ENCODE data around the gene USP24.
"Not testable (repeated sequence)": the region's sequence is repeated elsewhere in the genome, so short reads cannot be mapped to it uniquely, and the experiment has no call there.

USP24 gene

DNA sequence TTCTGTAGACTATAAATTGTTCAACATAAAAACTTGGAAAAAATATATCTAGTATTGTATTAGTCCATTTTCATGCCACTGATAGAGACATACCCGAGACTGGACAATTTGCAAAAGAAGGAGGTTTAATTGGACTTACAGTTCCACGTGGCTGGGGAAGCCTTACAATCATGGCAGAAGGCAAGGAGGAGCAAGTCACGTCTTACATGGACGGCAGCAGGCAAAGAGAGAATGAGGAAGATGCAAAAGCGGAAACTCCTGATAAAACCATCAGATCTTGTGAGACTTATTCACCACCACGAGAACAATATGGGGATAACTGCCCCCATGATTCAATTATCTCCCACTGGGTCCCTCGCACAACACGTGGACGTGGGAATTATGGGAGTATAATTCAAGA, 15.4 kb downstream of the USP24 start:
- DNase-seq (ENCODE audit: low spot score) = not testable (repeated sequence)

DNA sequence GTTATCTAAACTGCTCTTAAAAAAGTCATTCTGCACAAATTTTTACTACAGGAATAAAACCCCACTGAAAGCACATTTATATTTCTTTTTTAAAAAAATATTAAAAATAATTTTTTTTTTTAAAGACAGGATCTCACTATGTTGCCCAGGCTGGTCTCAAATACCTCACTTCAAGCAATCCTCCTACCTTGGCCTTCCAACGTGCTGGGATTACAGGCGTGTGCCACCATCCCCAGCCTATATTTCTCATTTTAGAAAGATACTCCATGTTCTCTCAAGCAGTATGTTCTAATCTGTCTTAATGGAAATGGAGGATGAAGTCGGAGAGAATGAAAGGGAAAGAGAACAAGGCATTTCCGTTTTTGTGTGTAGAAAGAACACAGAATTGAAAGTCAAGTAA, 17.1 kb downstream of the USP24 start:
- DNase-seq (ENCODE audit: low spot score) = no peak

DNA sequence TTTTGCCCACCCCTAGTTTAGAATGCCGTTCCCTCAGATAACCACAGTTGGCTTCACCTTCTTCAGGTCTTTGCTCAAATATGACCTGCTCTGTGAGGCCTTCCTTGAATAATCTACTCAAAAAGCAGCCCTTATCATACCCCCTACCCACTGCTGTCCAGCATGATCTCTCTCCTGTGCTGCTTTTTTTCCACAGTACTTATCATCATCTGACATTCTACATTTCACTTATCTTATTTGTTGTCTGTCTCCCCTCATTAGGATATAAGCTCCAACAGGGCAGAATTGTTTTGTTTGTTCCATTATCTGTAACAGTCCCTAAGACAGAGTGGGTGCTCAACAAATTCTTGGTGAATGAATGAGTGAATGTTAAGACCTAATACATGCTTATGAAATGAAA, 18.1 kb downstream of the USP24 start:
- DNase-seq (ENCODE audit: low spot score) = no peak

DNA sequence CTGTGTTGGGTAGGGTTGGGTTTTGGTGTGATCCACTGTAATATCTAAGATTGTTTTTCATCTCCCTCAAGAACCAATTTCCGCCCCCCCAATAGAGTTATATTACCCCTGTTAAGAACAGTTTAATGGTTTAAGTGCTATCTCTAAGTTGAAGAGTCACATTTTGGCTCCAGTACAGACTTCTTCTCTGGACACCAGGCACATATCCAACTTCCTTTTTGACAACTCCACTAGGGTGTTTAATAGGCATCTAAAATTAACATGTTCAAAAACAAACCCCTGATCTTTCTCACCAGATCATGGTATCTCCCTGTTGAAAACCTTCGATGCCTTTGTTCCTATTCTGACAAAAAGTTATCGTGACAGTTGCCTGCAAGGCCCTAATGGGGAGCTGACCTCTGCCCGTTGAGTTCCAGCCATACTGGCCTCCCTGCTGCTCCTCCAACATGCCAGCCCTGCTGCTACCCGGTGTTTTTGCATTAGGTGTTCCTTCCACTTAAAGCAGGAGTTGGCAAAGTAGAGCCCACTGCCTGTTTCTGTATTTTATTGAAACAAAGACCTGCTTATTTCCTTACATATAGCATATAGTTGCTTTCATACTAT, 18.6 kb downstream of the USP24 start:
- no peak for DNase-seq (ENCODE audit: low spot score)

DNA sequence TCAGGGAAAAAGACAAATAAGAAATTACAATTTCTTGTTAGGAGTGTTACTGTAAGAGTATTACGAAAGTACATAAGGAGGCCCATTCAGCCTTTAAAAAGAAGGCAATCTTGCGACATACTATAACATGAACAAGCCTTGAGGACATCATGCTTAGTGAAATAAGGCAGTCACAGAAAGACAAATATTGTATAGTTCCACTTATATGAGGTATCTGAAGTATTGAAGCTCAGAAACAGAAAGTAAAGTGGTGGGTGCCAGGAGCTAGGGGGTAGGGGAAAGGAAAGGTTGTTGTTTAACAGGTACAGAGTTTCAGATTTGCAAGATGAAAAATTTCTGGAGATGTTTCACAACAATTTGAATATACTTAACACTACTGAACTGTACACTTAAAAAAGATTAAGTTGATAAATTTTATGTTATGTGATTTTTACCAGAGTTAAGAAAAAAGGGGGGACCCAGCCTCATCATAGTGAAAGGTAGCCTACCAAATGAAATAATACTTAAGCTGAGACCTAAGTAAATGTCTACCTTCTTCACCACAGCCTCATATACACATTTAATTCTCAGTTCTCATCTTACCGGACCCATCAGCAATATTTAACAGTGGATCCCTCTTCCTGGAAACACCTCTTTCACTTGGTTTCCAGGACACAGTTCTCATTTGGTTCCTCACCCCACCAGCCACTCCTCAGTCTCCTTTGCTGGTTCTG, 19.5 kb downstream of the USP24 start:
- no peak for DNase-seq (ENCODE audit: low spot score)

DNA sequence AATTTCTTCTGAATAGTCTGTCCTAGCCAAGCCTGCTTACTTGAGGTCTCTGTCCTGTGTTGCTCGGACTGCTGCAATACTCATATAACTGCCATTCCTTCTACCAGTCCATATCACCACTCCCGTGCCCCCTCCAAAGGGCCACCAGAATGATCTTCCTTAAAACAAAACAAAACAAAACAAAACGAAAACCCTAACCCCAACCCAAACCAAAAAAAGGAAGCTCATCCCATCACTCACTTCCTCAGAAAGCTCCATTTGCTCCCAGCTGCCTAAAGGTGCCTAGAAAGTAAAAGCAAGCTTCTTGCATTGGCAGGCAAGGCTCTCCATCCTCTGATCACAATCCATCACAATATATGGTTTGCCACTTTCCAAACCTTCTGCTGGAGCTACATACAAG, 20.3 kb downstream of the USP24 start:
- DNase-seq (ENCODE audit: low spot score) = no peak

DNA sequence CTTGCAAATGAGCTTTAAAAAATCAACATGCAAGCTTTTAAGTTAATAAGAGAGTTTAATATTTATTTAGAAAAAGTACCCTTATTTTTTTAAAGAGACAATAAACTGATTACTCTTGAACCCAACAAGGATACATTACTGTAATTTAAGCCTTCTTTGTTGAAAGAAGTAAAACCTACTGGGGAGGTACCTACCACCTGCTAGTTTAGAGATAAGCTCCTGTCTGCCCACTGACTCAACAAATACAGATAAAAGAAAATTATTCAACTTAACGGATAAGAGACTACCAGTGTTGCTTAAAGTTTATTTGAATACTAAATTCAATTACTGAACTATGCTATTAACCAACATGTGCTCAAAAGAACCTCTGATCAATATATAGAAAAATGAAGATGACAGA, 23.1 kb downstream of the USP24 start:
- no peak for DNase-seq (ENCODE audit: low spot score)

DNA sequence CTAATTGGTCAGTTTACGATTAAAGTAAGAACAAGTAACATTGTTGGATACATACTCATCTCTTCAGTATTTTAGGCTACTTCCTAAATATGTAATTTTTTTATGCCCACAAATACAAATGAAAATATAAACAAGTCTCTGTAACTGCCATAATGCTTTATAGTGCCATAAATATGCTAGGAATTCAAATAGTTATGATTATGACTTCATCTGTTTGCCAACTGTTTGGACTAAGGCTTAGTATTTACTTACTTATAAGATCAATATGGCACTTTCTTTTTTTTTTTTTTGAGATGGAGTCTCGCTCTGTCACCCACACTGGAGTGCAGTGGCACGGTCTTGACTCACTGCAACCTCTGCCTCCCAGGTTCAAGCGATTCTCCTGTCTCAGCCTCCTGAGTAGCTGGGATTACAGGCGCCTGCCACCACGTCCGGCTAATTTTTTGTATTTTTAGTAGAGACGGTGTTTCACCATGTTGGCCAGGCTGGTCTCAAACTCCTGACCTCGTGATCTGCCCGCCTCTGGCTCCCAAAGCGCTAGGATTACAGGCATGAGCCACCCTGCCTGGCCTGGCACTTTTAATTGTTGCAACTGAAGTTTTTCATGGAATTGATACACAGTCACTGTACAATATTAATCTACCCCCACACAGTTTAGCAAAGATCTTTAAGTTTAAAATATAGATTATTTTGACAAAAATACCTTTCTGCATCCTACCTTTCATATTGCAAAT, 23.8 kb downstream of the USP24 start:
- DNase-seq (ENCODE audit: low spot score) = not testable (repeated sequence)

DNA sequence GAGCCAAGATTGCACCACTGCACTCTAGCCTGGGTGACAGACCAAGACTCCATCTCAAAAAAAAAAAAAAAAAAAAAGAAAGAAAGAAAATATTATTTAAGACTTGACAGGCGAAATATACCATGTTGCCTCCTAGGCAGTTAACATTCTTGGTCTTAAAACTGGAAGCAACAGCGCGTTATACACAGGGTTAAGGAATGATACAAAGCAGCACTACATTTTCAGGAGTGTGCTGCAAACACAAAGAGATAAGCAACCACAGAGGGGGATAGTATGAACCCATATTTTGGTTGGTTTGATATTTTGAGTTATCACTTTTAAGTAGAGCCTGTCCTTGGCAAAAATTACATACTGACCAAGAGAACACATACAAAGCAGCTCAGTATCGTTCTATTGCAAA, 25.1 kb downstream of the USP24 start:
- DNase-seq (ENCODE audit: low spot score) = no peak

DNA sequence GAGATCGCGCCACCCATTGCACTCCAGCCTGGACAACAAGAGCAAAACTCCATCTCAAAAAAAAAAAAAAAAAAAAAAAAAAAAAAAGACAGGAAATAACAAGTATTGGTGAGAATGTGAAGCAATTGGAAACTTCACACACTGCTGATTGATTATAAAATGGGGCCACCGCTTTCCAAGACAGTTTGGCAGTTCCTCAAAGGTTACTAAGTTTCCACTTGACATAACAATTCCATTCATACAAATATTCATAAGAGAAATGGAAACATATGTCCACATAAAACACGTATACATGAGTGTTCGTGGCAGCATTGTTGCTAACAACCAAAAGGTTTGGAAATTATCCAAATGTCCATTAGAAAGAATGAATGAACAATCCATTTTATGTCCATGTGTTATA, 26.3 kb downstream of the USP24 start:
- DNase-seq (ENCODE audit: low spot score) = no peak

DNA sequence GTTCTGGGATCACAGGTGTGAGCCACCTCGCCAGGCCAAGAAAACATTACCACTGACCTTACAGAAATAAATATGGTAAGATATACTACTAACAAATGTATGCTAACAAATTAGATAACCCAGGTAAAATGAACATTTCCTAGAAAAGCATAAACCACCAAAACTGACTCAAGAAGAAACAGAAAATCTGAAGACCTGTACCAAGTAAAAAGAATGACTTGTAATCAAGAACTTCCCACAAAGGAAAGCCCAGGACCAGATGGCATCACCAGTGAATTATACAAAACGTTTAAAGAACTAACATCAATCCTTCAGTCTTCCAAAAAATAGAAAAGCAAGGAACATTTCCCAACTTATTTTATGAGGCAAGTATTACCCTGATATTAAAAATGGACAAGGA, 29.3 kb downstream of the USP24 start:
- DNase-seq (ENCODE audit: low spot score) = no peak

DNA sequence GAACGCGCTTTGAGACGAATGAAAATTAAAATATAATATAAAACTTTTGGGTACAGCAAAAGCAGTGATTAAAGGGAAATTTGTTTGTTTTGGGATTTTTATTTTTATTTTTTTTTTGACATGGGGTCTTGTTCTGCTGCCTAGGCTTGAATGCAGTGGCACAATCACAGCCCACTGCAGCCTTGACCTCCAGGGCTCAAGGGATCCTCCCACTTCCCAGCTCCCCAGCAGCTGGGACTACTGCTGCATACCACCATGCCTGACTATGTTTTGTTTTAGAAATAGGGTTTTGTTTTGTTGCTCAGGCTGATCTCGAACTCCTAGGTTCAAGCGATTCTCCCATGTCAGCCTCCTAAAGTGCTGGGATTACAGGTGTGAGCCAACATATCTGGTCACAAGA, 30.3 kb downstream of the USP24 start:
- DNase-seq (ENCODE audit: low spot score) = no peak

DNA sequence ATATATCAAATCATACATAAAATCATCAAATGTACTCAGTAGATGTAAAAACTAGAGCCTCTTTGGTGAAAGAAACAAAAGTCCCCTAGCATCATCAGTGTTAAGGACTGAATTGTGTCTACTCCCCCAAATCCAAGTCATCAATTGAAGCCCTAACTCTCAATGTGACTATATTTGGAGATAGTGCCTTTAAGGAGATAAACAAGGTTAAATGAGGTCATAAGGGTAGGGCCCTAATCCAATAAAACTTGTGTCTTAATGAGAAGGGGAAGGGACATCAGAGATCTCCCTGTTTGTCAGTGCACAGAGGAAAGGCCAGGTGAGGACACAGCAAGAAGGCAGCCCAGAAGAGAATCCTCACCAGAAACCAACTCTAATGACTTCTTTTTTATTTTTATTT, 33.5 kb downstream of the USP24 start:
- no peak for DNase-seq (ENCODE audit: low spot score)

DNA sequence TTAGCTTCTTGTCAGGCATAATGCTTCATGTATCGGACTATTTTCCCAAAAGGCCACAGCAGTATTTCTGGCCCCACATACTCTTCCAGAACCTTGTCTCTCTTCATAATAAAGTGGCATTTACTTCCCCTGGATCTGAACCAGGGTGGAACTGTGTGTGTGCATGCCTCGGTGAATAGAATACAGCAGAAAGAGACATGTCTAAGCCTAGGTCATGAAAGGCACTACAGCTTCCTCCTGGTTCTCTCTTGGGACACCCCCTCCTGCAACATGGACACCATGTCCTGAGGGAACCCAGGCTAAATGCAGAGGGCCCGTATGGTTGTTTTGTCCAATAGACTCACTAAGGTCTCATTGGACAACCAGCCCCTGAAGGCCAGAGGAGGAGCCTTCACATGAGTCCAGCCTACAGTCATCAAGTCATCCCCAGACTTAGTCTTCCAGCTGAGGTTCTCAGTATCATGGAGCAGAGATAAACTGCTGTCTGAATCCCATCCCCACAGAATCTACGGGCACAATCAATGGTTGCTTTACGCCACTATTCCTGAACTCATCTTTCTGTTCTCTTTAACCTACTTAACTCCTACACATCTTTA, 35.0 kb downstream of the USP24 start:
- DNase-seq (ENCODE audit: low spot score) = no peak

DNA sequence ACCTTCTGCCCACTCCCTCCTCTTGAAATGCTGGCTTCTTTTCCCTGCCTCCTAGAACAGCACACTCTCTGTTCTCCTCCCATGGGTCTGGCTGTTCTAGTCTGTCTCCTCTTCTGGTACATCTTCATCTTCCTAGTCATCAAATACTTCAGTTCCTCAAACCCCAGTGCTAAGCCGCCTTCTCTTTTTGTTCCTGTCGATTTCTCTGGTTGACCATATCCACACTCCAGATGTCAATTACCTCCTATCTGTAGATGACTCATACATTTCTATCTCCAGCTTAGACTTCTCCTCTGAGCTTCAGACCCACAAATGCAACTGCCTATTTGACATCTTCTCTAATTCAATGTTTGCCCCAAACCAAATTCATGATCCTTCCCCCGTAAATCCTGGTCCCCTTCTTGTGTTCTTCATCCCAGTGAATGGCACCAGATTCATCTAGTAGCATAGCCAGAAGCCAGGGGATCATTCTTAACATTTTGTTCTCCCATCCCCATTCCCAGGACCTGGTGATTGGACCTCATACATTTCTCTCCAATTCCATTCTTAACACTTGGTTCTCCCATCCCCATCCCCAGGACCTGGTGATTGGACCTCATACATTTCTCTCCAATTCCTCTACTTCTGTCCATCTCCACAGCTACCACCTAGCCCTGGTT, 35.9 kb downstream of the USP24 start:
- no peak for DNase-seq (ENCODE audit: low spot score)

DNA sequence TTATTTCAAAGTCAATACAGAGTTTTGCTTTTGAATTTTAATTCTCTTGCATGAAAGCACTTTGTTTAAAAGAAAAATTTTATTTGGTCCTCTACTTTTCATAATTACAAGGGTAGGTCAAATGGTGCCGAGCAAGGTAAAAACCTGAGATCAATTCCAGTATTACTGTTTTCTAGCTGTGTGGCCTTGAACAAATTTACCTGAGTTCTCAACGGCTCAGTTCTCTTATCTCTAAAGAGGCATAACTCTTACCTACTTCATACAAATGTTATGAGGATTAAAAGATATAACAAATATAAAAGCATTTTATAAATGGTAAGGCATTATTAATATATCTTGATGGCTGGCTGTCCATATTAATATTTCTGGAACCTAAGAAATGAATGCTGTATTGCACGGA, 42.5 kb downstream of the USP24 start:
- DNase-seq (ENCODE audit: low spot score) = no peak

DNA sequence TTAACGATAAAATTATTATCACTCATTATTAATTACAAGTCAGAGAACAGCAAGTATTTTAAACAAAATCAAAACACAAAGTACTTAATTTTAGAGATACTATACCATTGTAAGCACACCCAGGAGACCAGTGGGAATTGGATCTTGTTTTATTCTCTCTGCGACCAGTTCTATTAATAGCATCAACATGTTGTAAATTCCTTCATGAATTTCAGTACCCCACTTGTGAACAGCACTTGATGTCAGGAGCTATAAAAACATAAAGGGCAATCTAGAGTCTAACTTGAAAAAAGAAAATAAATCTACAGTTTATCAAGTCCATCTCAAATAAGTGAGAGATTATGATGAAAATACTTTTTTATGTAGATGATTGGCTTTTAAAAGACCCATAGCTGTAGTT, 42.9 kb downstream of the USP24 start:
- no peak for DNase-seq (ENCODE audit: low spot score)

DNA sequence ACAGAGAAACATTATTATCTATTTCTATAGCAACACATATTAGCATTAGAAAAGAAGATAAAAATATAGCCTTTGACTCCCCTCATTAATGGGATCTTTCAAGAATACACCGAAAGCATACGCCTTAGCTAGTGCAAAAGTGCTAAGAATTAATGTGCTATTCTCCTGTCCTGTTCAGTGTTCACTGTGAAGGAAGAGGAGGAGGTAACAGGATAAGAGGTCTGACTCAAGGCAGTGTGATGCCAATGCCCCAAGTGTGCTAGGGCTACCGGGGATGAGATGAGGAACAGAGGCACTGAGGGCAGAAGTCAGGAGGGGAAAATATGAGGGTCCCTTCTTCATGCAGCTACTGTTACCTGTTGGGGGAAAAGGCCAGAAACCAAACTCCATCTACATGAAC, 43.5 kb downstream of the USP24 start:
- no peak for DNase-seq (ENCODE audit: low spot score)

DNA sequence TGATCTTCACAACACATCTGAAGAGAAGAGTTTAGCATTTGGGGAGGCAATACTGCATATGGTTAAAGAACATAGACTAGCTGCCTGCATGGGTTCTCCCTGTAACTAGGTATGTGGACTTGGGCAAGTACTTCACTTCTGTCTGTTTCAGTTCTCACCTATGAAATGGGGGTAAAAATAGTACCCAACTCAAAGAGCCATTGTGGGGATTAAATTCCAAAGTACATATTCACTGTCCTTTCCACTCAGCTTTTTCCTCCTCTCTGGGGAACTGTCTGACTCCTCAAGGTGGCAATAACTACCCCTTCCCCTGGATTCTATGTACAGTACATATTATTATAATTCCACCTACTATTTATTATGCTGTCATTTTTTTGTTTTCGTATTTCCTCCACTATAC, 44.7 kb downstream of the USP24 start:
- DNase-seq (ENCODE audit: low spot score) = no peak

DNA sequence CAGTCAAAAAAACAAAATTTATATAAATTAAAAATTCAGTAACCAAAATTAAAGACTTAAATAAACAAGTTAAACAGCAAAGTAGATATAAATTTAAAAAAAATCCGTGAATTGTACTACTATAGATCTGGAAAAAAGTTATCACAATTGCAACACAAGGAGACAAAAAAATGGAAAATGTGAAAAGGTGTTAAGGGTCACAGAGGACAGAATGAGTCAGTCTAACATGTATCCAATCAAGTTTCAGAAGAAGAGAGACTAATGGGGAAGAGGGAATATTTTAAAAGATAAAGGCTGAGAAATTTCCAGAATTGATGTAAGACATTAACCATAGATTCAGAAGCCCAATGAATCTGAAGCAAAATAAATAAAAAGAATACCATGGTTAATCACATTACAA, 46.0 kb downstream of the USP24 start:
- DNase-seq (ENCODE audit: low spot score) = no peak

DNA sequence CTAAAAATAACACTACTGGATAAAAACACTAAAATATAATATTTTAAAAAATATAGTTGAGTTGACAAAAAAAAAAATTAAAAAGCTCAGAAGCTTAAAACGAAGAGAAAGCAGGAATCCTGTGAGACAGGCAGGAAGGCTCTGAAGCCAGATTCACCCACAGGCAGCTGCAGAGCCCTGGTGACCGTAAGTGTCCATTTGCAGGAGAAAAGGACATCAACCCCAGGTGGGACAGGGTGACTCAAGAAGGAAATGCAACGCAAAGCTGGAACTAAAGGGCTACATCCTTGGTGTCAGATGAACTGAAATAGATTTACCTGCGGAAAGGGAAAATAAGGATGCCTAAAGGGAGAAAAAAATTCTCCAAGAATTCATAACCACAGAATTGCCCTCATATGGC, 46.8 kb downstream of the USP24 start:
- DNase-seq (ENCODE audit: low spot score) = no peak

DNA sequence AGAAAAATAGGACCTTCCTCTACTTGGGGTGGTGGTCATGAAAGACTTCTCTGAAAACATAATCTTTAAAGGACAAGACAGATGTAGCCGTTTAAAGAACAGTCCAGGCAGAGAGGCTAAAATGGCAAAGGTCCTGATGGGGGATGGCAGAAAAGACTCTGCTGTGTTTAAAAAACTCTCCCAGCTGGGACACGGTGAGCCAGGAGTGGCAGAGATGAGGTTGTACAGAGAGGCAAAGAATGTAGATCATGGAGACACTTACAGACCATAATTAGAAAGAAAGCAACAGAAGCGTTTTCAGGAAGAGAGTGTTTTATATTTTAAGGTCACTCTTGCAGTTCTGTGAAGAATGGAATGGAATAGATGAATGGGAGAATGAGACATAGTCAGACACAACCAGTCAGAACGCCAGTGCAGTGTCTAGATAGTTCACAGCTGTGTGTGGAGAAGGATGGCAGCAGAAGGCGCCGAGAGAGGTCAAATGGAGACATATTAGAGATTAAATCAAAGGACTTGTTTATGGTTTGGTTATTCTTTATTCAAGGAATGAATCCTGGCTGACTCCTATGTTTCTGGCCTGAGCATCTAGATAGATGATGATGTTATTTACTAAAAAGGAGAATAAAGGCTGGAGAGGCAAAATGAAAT, 47.8 kb downstream of the USP24 start:
- DNase-seq (ENCODE audit: low spot score) = no peak

Data from LoVo (cell line).